BLaER1 (cell line): ENCODE measurements around the gene SLC25A30.
"Not testable (repeated sequence)": the region's sequence is repeated elsewhere in the genome, so short reads cannot be mapped to it uniquely, and the experiment has no call there.

ENCODE experiments used
- H3K27ac ChIP-seq: shearing (Covaris generic); formaldehyde crosslinking; 2 replicates; pipeline ENCODE4 v1.8.1; 2022
- H3K27me3 ChIP-seq: shearing (Covaris generic); formaldehyde crosslinking; 2 replicates; pipeline ENCODE4 v1.8.1; 2022
- H3K36me3 ChIP-seq: shearing (Covaris generic); formaldehyde crosslinking; 2 replicates; pipeline ENCODE4 v1.8.1; 2022
- H3K4me1 ChIP-seq: shearing (Covaris generic); formaldehyde crosslinking; 2 replicates; pipeline ENCODE4 v1.8.1; 2022
- H3K4me2 ChIP-seq: shearing (Covaris generic); formaldehyde crosslinking; 2 replicates; pipeline ENCODE4 v1.8.1; 2022
- H3K4me3 ChIP-seq: shearing (Covaris generic); formaldehyde crosslinking; 2 replicates; pipeline ENCODE4 v1.8.1; 2022
- H3K9ac ChIP-seq: shearing (Covaris generic); formaldehyde crosslinking; 2 replicates; pipeline ENCODE4 v1.8.1; 2022
- H3K9me3 ChIP-seq: shearing (Covaris generic); formaldehyde crosslinking; 2 replicates; pipeline ENCODE4 v1.8.1; 2022
- H4K20me1 ChIP-seq: shearing (Covaris generic); formaldehyde crosslinking; 2 replicates; pipeline ENCODE4 v1.8.1; 2022
- Cebpa-rat ChIP-seq: shearing (Covaris generic); IDR thresholded peaks from 2 replicates; pipeline ENCODE4 v1.8.1; 2022

SLC25A30 gene

GRCh38 chr13:45356966-45357672 lies 61.1 kb downstream of the SLC25A30 start:
- TF ChIP-seq Cebpa-rat, result no peak
- no peak overlapping the region for H3K4me3 ChIP-seq
- peak overlapping the region; percentile 70 for H3K27ac ChIP-seq
- H3K4me1 ChIP-seq, result peaks cover 14% of the 10 kb centered on the region
- no peaks in the 10 kb centered on the region for H3K27me3 ChIP-seq
- no peak overlapping the region for H3K9ac ChIP-seq
- peak overlapping the region; percentile 74 for H3K4me2 ChIP-seq
- no peaks in the 10 kb centered on the region for H3K9me3 ChIP-seq
- H3K36me3 ChIP-seq, result peaks cover 88% of the 10 kb centered on the region
- no peaks in the 10 kb centered on the region for H4K20me1 ChIP-seq

DNA sequence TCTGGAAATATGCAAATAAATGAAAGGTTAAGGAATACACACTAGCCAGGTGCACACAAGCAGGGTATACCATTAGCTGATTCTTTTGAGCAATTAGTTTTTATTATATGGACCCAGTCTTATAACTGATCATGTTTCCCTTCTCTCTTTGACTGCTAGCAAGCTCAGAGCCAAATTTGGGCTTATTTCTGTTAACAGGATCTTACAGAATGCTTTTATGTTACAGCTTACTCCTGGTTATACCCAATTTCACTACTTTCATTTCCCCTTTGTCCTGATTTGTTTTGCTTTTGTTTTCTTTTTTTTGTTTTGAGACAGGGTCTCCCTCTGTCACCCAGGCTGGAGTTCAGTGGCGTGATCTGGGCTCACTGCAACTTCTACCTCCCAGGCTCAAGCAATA lies 64.3 kb downstream of the SLC25A30 start:
- H3K27me3 ChIP-seq, result no peaks in the 10 kb centered on the region
- H3K4me3 ChIP-seq, result no peak overlapping the region
- peaks cover 87% of the 10 kb centered on the region for H3K36me3 ChIP-seq
- H3K4me1 ChIP-seq, result peaks cover 14% of the 10 kb centered on the region
- H4K20me1 ChIP-seq, result no peaks in the 10 kb centered on the region
- H3K27ac ChIP-seq, result no peak overlapping the region
- H3K9me3 ChIP-seq, result no peaks in the 10 kb centered on the region
- H3K9ac ChIP-seq, result no peak overlapping the region
- H3K4me2 ChIP-seq, result no peak overlapping the region
- no peak for TF ChIP-seq Cebpa-rat

DNA sequence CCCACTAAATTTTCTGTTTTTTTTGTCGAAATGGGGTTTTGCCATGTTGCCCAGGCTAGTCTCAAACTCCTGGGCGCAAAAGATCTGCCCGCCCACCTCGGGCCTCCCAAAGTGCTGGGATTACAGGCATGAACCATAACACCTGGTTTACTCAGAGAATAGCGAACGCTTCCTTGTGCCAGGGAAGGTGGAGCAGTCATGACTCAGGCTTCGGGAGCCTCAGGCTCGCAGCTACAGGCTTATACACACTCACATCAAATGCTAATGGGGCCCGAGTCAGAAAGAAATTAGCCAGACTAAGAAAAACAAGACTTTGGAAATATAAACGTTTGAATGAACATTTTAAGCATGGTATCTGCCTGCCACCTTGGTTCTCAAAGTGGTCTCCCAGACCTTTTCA lies 66.1 kb downstream of the SLC25A30 start:
- no peak overlapping the region for H3K4me3 ChIP-seq
- peaks cover 7% of the 10 kb centered on the region for H3K4me1 ChIP-seq
- no peak overlapping the region for H3K27ac ChIP-seq
- TF ChIP-seq Cebpa-rat, result no peak
- no peak overlapping the region for H3K9ac ChIP-seq
- no peaks in the 10 kb centered on the region for H3K9me3 ChIP-seq
- no peaks in the 10 kb centered on the region for H4K20me1 ChIP-seq
- no peak overlapping the region for H3K4me2 ChIP-seq
- H3K36me3 ChIP-seq, result peaks cover 89% of the 10 kb centered on the region
- no peaks in the 10 kb centered on the region for H3K27me3 ChIP-seq

- H3K4me1 ChIP-seq, result no peaks in the 10 kb centered on the region; the same call in 1 of the 2 replicates
- no peak overlapping the region for H3K4me3 ChIP-seq
- no peaks in the 10 kb centered on the region for H4K20me1 ChIP-seq
- no peak overlapping the region for H3K9ac ChIP-seq
- no peak overlapping the region for H3K27ac ChIP-seq
- peak; percentile 65; the same call in 1 of the 2 replicates for TF ChIP-seq Cebpa-rat
- peaks cover 91% of the 10 kb centered on the region for H3K36me3 ChIP-seq
- H3K9me3 ChIP-seq, result no peaks in the 10 kb centered on the region
- no peaks in the 10 kb centered on the region for H3K27me3 ChIP-seq
- no peak overlapping the region for H3K4me2 ChIP-seq
These were observed 68.0 kb downstream of the SLC25A30 start for GRCh38 chr13:45350152-45350551.

DNA sequence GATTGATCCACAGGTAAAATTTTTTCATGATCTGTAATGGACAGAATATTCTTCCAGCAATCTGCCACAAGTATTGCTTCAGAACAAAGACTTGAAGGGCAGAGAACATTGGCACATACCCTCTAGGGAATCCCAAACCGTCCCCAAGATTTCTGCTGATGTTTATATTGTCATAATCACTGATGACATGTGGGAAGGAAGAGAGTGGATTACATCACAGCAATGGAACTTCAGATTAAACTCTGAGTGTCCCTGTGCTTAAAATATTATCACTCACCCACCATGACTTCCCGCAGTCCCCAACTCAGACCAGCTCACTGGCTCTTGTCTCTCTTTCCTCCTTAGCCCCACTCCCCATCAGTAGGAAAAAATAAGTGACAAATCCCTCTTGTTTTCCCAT lies 68.7 kb downstream of the SLC25A30 start:
- no peaks in the 10 kb centered on the region for H3K27me3 ChIP-seq
- no peak for TF ChIP-seq Cebpa-rat
- H3K9ac ChIP-seq, result no peak overlapping the region
- H3K27ac ChIP-seq, result 0 out of 2 replicates have a peak overlapping the region, but pooled peaks have one; percentile 8
- H3K9me3 ChIP-seq, result no peaks in the 10 kb centered on the region
- H3K36me3 ChIP-seq, result peaks cover 90% of the 10 kb centered on the region
- no peak overlapping the region for H3K4me2 ChIP-seq
- H4K20me1 ChIP-seq, result no peaks in the 10 kb centered on the region
- no peaks in the 10 kb centered on the region; the same call in 1 of the 2 replicates for H3K4me1 ChIP-seq
- H3K4me3 ChIP-seq, result no peak overlapping the region

- H3K4me3 ChIP-seq, H3K9ac ChIP-seq, H3K27me3 ChIP-seq, H3K9me3 ChIP-seq, H3K27ac ChIP-seq, H3K4me2 ChIP-seq: not testable (repeated sequence)
- peaks cover 16% of the 10 kb centered on the region for H4K20me1 ChIP-seq
- H3K36me3 ChIP-seq, result peaks cover 57% of the 10 kb centered on the region
- peaks cover 19% of the 10 kb centered on the region for H3K4me1 ChIP-seq
These were observed 74.1 kb downstream of the SLC25A30 start for GRCh38 chr13:45344064-45344463.
